ENCODE measurements around the gene TSSC4. TPM values are rescaled to one million over a fixed set of nuclear protein-coding genes. Genes with fewer than 3 reads are reported as not detected.

Gene TSSC4
- total RNA-seq, 2 experiments from 2014 or later, result 40.4 to 50.9 TPM

- H3K4me1 ChIP-seq (ENCODE audit: insufficient read depth, low read length, poor library complexity, severe bottlenecking), result no peaks in the 10 kb centered on the region
- no peak overlapping the region for H3K4me2 ChIP-seq (ENCODE audit: low read length)
- BruUV-seq (replicated peaks), result no TSS peak
- CTCF ChIA-PET (ENCODE audit: unreplicated experiment), result no interaction called here
- H3K79me2 ChIP-seq (ENCODE audit: insufficient read depth, low read depth, low read length), result no peaks in the 10 kb centered on the region
- DNase-seq (ENCODE audit: low spot score), result no peak
- no peaks in the 10 kb centered on the region for H3K9me2 ChIP-seq (ENCODE audit: insufficient read depth, low read length)
- H3K27ac ChIP-seq (ENCODE audit: low read depth, low read length, poor library complexity, severe bottlenecking), result no peak overlapping the region
- no peaks in the 10 kb centered on the region for H3K9me3 ChIP-seq (ENCODE audit: low read length)
- no peaks in the 10 kb centered on the region for H4K20me1 ChIP-seq (ENCODE audit: insufficient read depth, low read length)
- intact Hi-C loops (cut with micrococcal nuclease; ENCODE audit: unreplicated experiment), result no loop called here
- POLR2A ChIA-PET, result no interaction called here
- H2AFZ ChIP-seq (ENCODE audit: low read length), result no peak overlapping the region
- no peak overlapping the region for H3K4me3 ChIP-seq (ENCODE audit: low read depth, low read length, poor library complexity, severe bottlenecking)
- TF ChIP-seq EZH2phosphoT487 (IDR thresholded peaks at IDR 0.05; ENCODE audit: borderline replicate concordance, low read depth, low read length) (no peak), CTCF (conservative IDR thresholded peaks at IDR 0.05; ENCODE audit: low read length) (no peak)
- no peaks in the 10 kb centered on the region for H3K36me3 ChIP-seq (ENCODE audit: insufficient read depth, low read length)
Observed at GRCh38 chr11:2435288-2436012, 34.9 kb downstream of the TSSC4 start.

GRCh38 chr11:2436013-2436520, 35.5 kb downstream of the TSSC4 start:
- Histone ChIP-seq H4K20me1 (ENCODE audit: insufficient read depth, low read length) (no peaks in the 10 kb centered on the region), H3K9me3 (ENCODE audit: low read length) (no peaks in the 10 kb centered on the region), H3K4me3 (ENCODE audit: low read depth, low read length, poor library complexity, severe bottlenecking) (no peak overlapping the region), H3K4me1 (ENCODE audit: insufficient read depth, low read length, poor library complexity, severe bottlenecking) (no peaks in the 10 kb centered on the region), H3K4me2 (ENCODE audit: low read length) (no peak overlapping the region), H2AFZ (ENCODE audit: low read length) (no peak overlapping the region), H3K9me2 (ENCODE audit: insufficient read depth, low read length) (no peaks in the 10 kb centered on the region), H3K79me2 (ENCODE audit: insufficient read depth, low read depth, low read length) (no peaks in the 10 kb centered on the region), H3K36me3 (ENCODE audit: insufficient read depth, low read length) (no peaks in the 10 kb centered on the region), H3K27ac (ENCODE audit: low read depth, low read length, poor library complexity, severe bottlenecking) (no peak overlapping the region)
- TF ChIP-seq EZH2phosphoT487 (IDR thresholded peaks at IDR 0.05; ENCODE audit: borderline replicate concordance, low read depth, low read length) (no peak), CTCF (conservative IDR thresholded peaks at IDR 0.05; ENCODE audit: low read length) (no peak)
- ChIA-PET POLR2A (no interaction called here), CTCF (ENCODE audit: unreplicated experiment) (no interaction called here)
- no TSS peak for BruUV-seq (replicated peaks)
- intact Hi-C loops (cut with micrococcal nuclease; ENCODE audit: unreplicated experiment), result no loop called here
- DNase-seq (ENCODE audit: low spot score), result no peak

GRCh38 chr11:2436521-2437031, 36.0 kb downstream of the TSSC4 start:
- Histone ChIP-seq H3K4me3 (ENCODE audit: low read depth, low read length, poor library complexity, severe bottlenecking) (no peak overlapping the region), H2AFZ (ENCODE audit: low read length) (no peak overlapping the region), H3K9me2 (ENCODE audit: insufficient read depth, low read length) (no peaks in the 10 kb centered on the region), H3K36me3 (ENCODE audit: insufficient read depth, low read length) (no peaks in the 10 kb centered on the region), H3K27ac (ENCODE audit: low read depth, low read length, poor library complexity, severe bottlenecking) (no peak overlapping the region), H4K20me1 (ENCODE audit: insufficient read depth, low read length) (no peaks in the 10 kb centered on the region), H3K79me2 (ENCODE audit: insufficient read depth, low read depth, low read length) (no peaks in the 10 kb centered on the region), H3K4me1 (ENCODE audit: insufficient read depth, low read length, poor library complexity, severe bottlenecking) (no peaks in the 10 kb centered on the region), H3K9me3 (ENCODE audit: low read length) (no peaks in the 10 kb centered on the region), H3K4me2 (ENCODE audit: low read length) (no peak overlapping the region)
- CTCF ChIA-PET (ENCODE audit: unreplicated experiment), result no interaction called here
- POLR2A ChIA-PET, result no interaction called here
- BruUV-seq (replicated peaks), result no TSS peak
- intact Hi-C loops (cut with micrococcal nuclease; ENCODE audit: unreplicated experiment), result no loop called here
- TF ChIP-seq EZH2phosphoT487 (IDR thresholded peaks at IDR 0.05; ENCODE audit: borderline replicate concordance, low read depth, low read length), result no peak
- no peak for TF ChIP-seq CTCF (conservative IDR thresholded peaks at IDR 0.05; ENCODE audit: low read length)
- no peak for DNase-seq (ENCODE audit: low spot score)

Measured in OCI-LY7 (cell line).